Vagina (tissue), 2 donors: ENCODE data around the gene RAP1A. TPM values are rescaled to one million over a fixed set of nuclear protein-coding genes. Genes with fewer than 3 reads are reported as not detected.

Source experiments
- DNase-seq, 2 donors: peaks; one replicate each; pipeline ENCODE4 v3.0.0-alpha.2; 2017; ENCODE audit errors: extremely low spot score in 2 of 2
- H3K27ac ChIP-seq: fragments of 200-600 bp; sonication (generic); one replicate; pipeline ENCODE4 v1.5.1; 2019
- H3K27me3 ChIP-seq: fragments of 200-600 bp; sonication (generic); one replicate; pipeline ENCODE4 v1.5.1; 2019
- H3K36me3 ChIP-seq, 2 donors: fragments of 200-600 bp; sonication (generic); one replicate each; pipeline ENCODE4 v1.5.1; 2017 to 2019
- H3K4me1 ChIP-seq: fragments of 200-600 bp; sonication (generic); one replicate; pipeline ENCODE4 v1.5.1; 2019
- H3K4me3 ChIP-seq, 2 donors: fragments of 200-600 bp; sonication (generic); 1 replicate in 1 of 2; 2 replicates in 1 of 2; pipeline ENCODE4 v1.5.1; 2016 to 2019
- H3K9me3 ChIP-seq: fragments of 200-600 bp; sonication (generic); one replicate; pipeline ENCODE4 v1.5.1; 2019
- POLR2A ChIP-seq, 2 donors: fragments of 450-650 bp; IDR thresholded peaks; one replicate each; pipeline ENCODE4 v1.6.1; 2017; ENCODE audit warnings: antibody characterized with exemption in 2 of 2, mild to moderate bottlenecking in 2 of 2, moderate library complexity in 2 of 2
- POLR2AphosphoS5 ChIP-seq, 2 donors: sonication (generic); formaldehyde crosslinking; IDR thresholded peaks; one replicate each; pipeline ENCODE4 v1.9.0; 2017; ENCODE audit warnings: antibody characterized with exemption in 2 of 2, mild to moderate bottlenecking in 2 of 2, low read depth in 1 of 2; ENCODE audit not compliant: insufficient read depth in 1 of 2
- intact Hi-C: fragments of 100-400 bp; cut with DNase I; formaldehyde crosslinking; loops from one replicate; pipeline ENCODE4 v1.15.1; 2023
- total RNA-seq: library from RNA; depleted of rRNA; stranded (reverse); fragments of >200 nt; gene quantifications from one replicate; pipeline ENCODE4 v1.2.3, GENCODE V29; 2016
- TF ChIP-seq, protein P1 (sequence below), 3 experiments: fragments of 450-650 bp in 2 of 3; fragments of 200-600 bp in 1 of 3; sonication (generic) in 1 of 3; IDR thresholded peaks; one replicate each; pipeline ENCODE4 v1.5.1; 2017 to 2019; ENCODE audit warnings: antibody characterized with exemption in 3 of 3, mild to moderate bottlenecking in 2 of 3, moderate library complexity in 2 of 3

Gene RAP1A
- total RNA-seq, 1 donor from 2014 or later: 52.5 TPM

DNA sequence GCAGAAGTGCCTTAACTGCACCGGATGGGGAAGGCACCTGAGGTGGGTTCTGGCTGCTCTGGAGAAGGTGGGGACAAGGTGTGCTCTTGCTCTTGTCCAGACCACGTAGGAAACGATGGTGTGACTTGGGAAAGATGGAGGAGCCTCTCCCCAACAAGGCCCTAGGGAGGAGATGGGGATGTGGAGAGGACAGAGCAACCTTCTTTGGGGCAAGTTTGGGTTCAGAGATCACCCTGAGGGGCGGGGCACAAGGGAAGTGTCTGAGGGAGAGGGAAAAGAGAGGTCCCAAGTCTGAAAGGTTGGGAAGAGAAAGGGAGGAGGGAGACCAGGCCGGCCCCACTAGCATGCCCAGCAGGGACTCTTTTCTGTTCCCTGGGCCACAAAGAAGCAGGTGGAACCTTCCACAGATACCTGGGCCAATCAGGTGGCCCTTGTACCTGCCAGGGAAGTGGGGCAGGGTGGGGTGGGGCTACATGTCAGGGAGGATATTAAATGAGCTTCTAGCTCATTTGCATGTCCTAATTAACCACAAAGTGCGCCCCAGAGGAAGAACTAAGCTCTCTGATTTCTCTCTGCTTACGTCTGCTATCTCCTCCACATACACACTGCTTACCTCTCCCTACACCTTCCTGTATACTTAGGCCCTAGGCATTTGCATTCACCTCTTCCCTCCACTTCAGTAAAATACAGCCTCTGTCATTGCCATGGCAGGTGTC, 103.7 kb downstream of the RAP1A start:
- Histone ChIP-seq H3K4me3 (no peak overlapping the region), H3K27me3 (no peaks in the 10 kb centered on the region), H3K27ac (no peak overlapping the region), H3K36me3 (peaks cover 0 to 5% of the 10 kb centered on the region in 2 donors), H3K9me3 (no peaks in the 10 kb centered on the region), H3K4me1 (peaks cover 55% of the 10 kb centered on the region)
- intact Hi-C loops: no loop called here
- DNase-seq: no peak
- TF ChIP-seq POLR2A (IDR thresholded peaks at IDR 0.05): no peak
- TF ChIP-seq, protein P1, sequence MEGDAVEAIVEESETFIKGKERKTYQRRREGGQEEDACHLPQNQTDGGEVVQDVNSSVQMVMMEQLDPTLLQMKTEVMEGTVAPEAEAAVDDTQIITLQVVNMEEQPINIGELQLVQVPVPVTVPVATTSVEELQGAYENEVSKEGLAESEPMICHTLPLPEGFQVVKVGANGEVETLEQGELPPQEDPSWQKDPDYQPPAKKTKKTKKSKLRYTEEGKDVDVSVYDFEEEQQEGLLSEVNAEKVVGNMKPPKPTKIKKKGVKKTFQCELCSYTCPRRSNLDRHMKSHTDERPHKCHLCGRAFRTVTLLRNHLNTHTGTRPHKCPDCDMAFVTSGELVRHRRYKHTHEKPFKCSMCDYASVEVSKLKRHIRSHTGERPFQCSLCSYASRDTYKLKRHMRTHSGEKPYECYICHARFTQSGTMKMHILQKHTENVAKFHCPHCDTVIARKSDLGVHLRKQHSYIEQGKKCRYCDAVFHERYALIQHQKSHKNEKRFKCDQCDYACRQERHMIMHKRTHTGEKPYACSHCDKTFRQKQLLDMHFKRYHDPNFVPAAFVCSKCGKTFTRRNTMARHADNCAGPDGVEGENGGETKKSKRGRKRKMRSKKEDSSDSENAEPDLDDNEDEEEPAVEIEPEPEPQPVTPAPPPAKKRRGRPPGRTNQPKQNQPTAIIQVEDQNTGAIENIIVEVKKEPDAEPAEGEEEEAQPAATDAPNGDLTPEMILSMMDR (IDR thresholded peaks at IDR 0.05): no peak
- TF ChIP-seq POLR2AphosphoS5 (IDR thresholded peaks at IDR 0.05; ENCODE audit: insufficient read depth in 1 of 2, low read depth in 1 of 2): no peak

DNA sequence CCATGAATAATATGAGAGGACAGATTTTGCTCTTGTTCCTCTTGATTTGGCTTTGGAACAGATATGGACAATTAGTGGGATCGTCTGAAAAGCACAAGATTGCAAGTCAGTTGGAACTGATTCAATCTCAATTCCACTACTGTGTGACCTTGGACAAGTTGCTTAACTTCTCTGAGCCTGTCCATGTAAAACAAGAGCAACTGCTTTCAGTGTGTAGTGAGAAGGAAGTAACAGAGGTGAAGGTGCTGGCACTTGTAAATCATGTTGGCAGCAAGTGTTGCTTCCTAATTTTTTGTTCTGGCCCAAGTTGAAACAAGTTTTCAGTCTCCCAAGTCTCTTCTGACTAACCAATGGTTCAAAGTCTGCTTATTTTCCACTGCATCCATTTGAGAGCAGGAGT, 104.3 kb downstream of the RAP1A start:
- Histone ChIP-seq H3K27me3 (no peaks in the 10 kb centered on the region), H3K9me3 (no peaks in the 10 kb centered on the region), H3K4me1 (peaks cover 55% of the 10 kb centered on the region), H3K4me3 (no peak overlapping the region), H3K27ac (no peak overlapping the region), H3K36me3 (peaks cover 0 to 5% of the 10 kb centered on the region in 2 donors)
- DNase-seq: no peak
- intact Hi-C loops: no loop called here
- TF ChIP-seq, protein P1 (IDR thresholded peaks at IDR 0.05): no peak
- TF ChIP-seq POLR2AphosphoS5 (IDR thresholded peaks at IDR 0.05; ENCODE audit: insufficient read depth in 1 of 2, low read depth in 1 of 2): no peak
- TF ChIP-seq POLR2A (IDR thresholded peaks at IDR 0.05): no peak

DNA sequence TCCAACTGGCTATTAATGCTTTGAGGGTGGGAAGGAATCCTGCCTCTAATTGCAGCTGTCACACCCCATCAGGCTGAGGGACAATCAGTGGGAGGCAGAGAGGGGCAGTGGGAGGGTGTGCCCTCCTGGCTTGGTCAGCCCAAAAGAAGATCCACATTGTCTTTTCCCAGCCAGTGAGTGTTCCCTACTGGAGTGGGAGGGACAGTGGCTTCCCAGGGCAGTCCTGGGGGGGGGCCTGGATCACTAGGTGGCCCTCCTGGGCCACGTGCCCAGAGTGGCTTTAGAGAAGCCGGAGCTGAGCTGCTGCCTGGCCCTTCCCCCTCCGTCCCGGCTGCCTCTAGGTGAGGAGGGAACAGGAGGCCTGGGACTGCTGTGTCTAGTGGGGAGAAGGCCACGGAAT, 105.6 kb downstream of the RAP1A start:
- peaks cover 0 to 5% of the 10 kb centered on the region in 2 donors for H3K36me3 ChIP-seq
- no peak overlapping the region for H3K4me3 ChIP-seq
- DNase-seq: no peak
- intact Hi-C loops: no loop called here
- H3K27me3 ChIP-seq: no peaks in the 10 kb centered on the region
- peaks cover 49% of the 10 kb centered on the region for H3K4me1 ChIP-seq
- H3K27ac ChIP-seq: no peak overlapping the region
- H3K9me3 ChIP-seq: no peaks in the 10 kb centered on the region
- no peak for TF ChIP-seq POLR2AphosphoS5 (IDR thresholded peaks at IDR 0.05; ENCODE audit: insufficient read depth in 1 of 2, low read depth in 1 of 2)

DNA sequence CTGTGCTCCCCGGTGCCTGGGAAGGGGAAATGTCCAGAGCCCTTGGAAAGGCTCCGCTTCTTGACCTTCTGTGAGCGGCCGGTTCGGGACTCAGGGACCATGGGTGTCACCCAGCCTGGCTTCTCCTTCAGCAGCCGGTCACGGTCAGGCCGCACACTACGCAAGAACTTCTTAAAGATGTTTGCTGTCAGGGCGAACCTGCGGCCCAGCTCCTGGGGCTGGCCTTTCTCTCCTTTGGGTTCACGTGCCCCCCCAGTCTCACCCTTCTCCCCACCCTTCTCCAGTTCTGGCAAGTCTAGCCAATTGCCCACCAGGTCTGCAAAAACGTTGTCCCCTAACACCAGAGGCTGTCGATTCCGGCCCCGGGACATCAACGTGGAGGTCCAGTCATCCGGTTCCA, 107.5 kb downstream of the RAP1A start:
- no peaks in the 10 kb centered on the region for H3K9me3 ChIP-seq
- H3K27ac ChIP-seq: no peak overlapping the region
- intact Hi-C loops: no loop called here
- no peak overlapping the region for H3K4me3 ChIP-seq
- TF ChIP-seq POLR2AphosphoS5 (IDR thresholded peaks at IDR 0.05; ENCODE audit: insufficient read depth in 1 of 2, low read depth in 1 of 2) (no peak), POLR2A (IDR thresholded peaks at IDR 0.05) (no peak)
- TF ChIP-seq, protein P1 (IDR thresholded peaks at IDR 0.05): no peak
- no peaks in the 10 kb centered on the region for H3K27me3 ChIP-seq
- peak in 1 of 2 donors; percentile 67 for DNase-seq
- H3K4me1 ChIP-seq: peaks cover 40% of the 10 kb centered on the region
- H3K36me3 ChIP-seq: peaks cover 0 to 5% of the 10 kb centered on the region in 2 donors

DNA sequence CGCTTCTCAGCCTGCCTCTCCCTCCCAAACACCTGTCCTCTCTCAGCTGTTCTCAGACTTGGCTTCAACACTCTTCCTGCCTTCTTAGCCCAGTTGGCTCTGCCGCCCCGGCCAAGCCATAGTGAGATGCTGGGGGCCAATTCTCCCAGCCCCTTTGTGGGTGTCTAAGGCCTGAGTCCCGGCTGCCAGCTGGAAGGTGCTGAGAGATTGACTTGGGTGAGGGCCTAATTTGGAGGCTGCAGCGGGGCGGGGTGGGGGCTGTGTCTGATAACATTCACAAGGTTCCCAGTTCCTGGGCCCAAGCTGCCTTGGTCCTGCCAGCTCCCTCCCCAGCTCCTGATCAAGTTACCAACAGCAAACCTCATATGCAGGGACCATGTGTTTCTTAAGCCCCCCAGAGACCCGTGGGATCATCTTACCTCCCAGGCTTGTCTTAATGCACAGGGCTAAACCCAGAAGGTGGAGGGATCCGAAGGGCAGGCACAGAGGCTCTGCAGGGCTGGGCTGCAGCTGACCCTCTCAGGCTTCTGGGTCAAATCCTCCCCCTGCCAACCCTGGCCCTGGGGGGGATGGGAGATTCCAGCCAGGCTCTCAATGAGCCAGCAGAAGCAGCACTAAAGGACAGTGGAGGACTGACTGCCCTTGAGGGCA, 109.8 kb downstream of the RAP1A start:
- no peak overlapping the region for H3K27ac ChIP-seq
- DNase-seq: peak in 1 of 2 donors; percentile 79
- no peaks in the 10 kb centered on the region for H3K27me3 ChIP-seq
- intact Hi-C loops: no loop called here
- no peak overlapping the region for H3K4me3 ChIP-seq
- no peak for TF ChIP-seq POLR2A (IDR thresholded peaks at IDR 0.05)
- TF ChIP-seq, protein P1 (IDR thresholded peaks at IDR 0.05): no peak
- no peak for TF ChIP-seq POLR2AphosphoS5 (IDR thresholded peaks at IDR 0.05; ENCODE audit: insufficient read depth in 1 of 2, low read depth in 1 of 2)
- peaks cover 0 to 5% of the 10 kb centered on the region in 2 donors for H3K36me3 ChIP-seq
- peaks cover 39% of the 10 kb centered on the region for H3K4me1 ChIP-seq
- no peaks in the 10 kb centered on the region for H3K9me3 ChIP-seq
